Measurements from ENCODE around the gene CTPS2.
"Not testable (repeated sequence)": the region's sequence is repeated elsewhere in the genome, so short reads cannot be mapped to it uniquely, and the experiment has no call there.

CTPS2 gene

GRCh38 chrX:16712548-16713155 is at the start of gene CTPS2:
CTPS2 (minus strand) TSS chrX:16712669; CDS start chrX:16702902, 9,767 bp downstream.
- DNase-seq (ENCODE audit: low spot score) = peak; percentile 77

- not testable (repeated sequence) for DNase-seq (ENCODE audit: low spot score)
These were observed 49.0 kb upstream of the CTPS2 start for GRCh38 chrX:16761500-16761899.

GRCh38 chrX:16756724-16757123 is 44.3 kb upstream of the CTPS2 start:
- DNase-seq (ENCODE audit: low spot score) = no peak

GRCh38 chrX:16754019-16754418 is 41.5 kb upstream of the CTPS2 start:
- no peak for DNase-seq (ENCODE audit: low spot score)

GRCh38 chrX:16750136-16750535 is 37.7 kb upstream of the CTPS2 start:
- DNase-seq (ENCODE audit: low spot score) = no peak

GRCh38 chrX:16748425-16748824 is 36.0 kb upstream of the CTPS2 start:
- no peak for DNase-seq (ENCODE audit: low spot score)

- no peak for DNase-seq (ENCODE audit: low spot score)
These were observed 33.2 kb upstream of the CTPS2 start for GRCh38 chrX:16745659-16746058.

GRCh38 chrX:16745102-16745501 is 32.6 kb upstream of the CTPS2 start:
- DNase-seq (ENCODE audit: low spot score) = no peak

GRCh38 chrX:16743604-16744325 is 31.3 kb upstream of the CTPS2 start:
- no peak for DNase-seq (ENCODE audit: low spot score)

- no peak for DNase-seq (ENCODE audit: low spot score)
These were observed 27.1 kb upstream of the CTPS2 start for GRCh38 chrX:16739574-16739973.

- DNase-seq (ENCODE audit: low spot score) = no peak
These were observed 24.6 kb upstream of the CTPS2 start for GRCh38 chrX:16737024-16737423.

GRCh38 chrX:16733013-16733412 is 20.5 kb upstream of the CTPS2 start:
- DNase-seq (ENCODE audit: low spot score) = no peak

- no peak for DNase-seq (ENCODE audit: low spot score)
These were observed 18.0 kb upstream of the CTPS2 start for GRCh38 chrX:16730450-16730849.

GRCh38 chrX:16727637-16728036 is 15.2 kb upstream of the CTPS2 start:
- no peak for DNase-seq (ENCODE audit: low spot score)

GRCh38 chrX:16726347-16726988 is 14.0 kb upstream of the CTPS2 start:
- not testable (repeated sequence) for DNase-seq (ENCODE audit: low spot score)

- no peak for DNase-seq (ENCODE audit: low spot score)
These were observed 12.6 kb upstream of the CTPS2 start for GRCh38 chrX:16725072-16725471.

GRCh38 chrX:16722481-16722880 is 10.0 kb upstream of the CTPS2 start:
- DNase-seq (ENCODE audit: low spot score) = no peak

GRCh38 chrX:16719334-16720084 is 7.0 kb upstream of the CTPS2 start, which contains the start of gene SYAP1:
SYAP1 (plus strand) TSS chrX:16719612; CDS start chrX:16719725, 113 bp downstream.
- DNase-seq (ENCODE audit: low spot score) = peak; percentile 79

- no peak for DNase-seq (ENCODE audit: low spot score)
These were observed 6.4 kb upstream of the CTPS2 start for GRCh38 chrX:16718824-16719333.

GRCh38 chrX:16716451-16716850 is 4.0 kb upstream of the CTPS2 start:
- DNase-seq (ENCODE audit: low spot score) = not testable (repeated sequence)

GRCh38 chrX:16715638-16716037 is 3.2 kb upstream of the CTPS2 start:
- not testable (repeated sequence) for DNase-seq (ENCODE audit: low spot score)

GRCh38 chrX:16714504-16714903 is 2.0 kb upstream of the CTPS2 start:
- no peak for DNase-seq (ENCODE audit: low spot score)

Measured in iPS-NIHi11 (cell line).